ENCODE measurements around the gene RINL.
A peak's percentile ranks its signal among the peaks of the same experiment; 100 is the strongest.

The RINL gene, protein sequence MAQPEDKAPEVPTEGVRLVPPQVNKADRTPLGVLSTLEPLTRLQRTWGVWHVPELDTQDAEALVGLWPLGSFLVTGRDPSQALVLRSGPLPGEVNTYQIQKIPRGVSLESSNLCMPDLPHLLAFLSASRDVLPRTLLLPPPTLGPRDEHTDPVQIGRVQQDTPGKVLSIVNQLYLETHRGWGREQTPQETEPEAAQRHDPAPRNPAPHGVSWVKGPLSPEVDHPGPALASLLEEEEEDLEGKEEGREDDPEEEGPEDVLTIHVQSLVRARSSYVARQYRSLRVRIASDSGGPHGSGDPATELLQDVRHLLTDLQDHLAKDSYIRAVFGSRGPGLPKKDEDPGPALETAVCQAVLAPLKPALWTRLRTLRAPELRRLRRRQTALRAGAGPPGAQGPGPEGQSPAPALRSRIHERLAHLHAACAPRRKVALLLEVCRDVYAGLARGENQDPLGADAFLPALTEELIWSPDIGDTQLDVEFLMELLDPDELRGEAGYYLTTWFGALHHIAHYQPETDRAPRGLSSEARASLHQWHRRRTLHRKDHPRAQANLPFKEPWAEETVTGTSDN

DNA sequence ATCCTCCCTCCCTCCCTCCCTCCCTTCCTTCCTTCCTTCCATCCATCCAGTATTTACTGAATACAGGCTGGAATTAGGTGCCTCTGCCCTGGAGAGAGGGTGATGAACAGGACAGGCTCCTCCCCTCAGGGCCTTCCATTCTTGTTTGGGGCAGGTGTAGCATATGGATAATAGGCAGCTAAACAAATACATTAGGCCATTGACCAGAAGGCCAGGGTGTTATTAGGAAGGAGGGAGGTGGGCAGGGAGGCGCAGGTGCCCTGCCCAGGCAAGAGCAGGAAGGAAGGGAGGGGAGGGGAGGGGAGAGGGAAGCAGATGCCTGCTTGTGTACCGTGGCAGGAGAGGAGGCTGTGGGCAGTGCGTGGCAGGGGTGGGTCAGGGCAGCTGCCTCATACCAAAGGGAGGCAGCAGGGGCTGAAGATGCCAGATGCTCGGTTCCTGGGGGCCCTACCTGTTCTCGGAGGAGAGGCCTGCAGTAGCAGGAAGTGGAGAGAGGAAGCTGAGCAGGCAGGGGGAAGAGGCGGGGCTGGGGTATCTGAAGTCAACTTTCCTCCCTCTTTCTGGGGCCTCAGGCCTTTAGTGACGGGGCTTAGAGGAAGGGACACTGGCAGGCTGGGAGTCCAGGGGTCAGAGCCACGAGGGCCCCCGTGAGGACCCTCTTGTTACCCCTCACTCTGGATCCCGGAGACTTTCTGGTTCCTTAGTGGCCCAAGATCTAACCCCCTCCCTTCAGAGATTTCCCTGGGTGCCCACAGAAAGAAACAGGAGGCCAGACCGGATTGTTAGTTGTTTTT lies at the start of gene RINL:
TSS of gene RINL (minus strand) at position 495 of the 794 bp plus-strand sequence. CDS start 1,533 bp downstream, outside the sequence.
- DNase-seq, result peak; percentile 62

DNA sequence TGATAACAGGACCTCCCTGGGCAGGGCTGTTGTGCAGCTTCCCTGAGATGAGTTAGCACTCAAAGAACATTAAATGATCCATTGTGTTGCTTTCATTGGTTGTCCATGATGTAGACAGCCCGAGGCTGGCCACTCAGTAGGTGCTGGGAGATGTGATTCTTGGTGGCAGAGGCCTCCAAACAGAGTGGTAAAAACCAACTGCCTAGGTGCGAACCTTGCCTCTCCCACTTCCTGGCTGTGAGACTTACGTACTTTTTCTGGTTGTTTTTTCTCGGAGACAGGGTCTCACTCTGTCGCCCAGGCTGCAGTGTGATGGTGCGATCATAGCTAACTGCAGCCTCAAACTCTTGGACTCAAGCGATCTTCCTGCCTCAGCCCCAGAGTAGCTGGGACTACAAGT lies 46.3 kb upstream of the RINL start:
- no peak for DNase-seq

DNA sequence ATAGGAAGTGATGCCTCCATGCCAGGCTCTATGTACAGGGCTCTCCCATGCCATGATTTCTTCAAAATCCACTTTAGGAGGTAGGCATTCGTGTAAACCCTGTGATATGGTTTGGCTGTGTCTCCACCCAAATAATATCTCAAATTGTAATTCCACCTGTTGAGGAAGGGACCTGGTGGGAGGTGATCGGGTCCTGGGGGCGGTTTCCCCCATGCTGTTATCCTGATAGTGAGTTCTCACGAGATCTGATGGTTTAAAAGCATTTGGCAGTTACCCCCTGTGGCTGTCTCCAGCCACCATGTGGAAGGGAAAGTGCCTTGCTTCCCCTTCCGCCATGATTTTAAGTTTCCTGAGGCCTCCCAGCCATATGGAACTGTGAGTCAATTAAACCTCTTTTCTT lies 44.4 kb upstream of the RINL start:
- DNase-seq, result no peak

DNA sequence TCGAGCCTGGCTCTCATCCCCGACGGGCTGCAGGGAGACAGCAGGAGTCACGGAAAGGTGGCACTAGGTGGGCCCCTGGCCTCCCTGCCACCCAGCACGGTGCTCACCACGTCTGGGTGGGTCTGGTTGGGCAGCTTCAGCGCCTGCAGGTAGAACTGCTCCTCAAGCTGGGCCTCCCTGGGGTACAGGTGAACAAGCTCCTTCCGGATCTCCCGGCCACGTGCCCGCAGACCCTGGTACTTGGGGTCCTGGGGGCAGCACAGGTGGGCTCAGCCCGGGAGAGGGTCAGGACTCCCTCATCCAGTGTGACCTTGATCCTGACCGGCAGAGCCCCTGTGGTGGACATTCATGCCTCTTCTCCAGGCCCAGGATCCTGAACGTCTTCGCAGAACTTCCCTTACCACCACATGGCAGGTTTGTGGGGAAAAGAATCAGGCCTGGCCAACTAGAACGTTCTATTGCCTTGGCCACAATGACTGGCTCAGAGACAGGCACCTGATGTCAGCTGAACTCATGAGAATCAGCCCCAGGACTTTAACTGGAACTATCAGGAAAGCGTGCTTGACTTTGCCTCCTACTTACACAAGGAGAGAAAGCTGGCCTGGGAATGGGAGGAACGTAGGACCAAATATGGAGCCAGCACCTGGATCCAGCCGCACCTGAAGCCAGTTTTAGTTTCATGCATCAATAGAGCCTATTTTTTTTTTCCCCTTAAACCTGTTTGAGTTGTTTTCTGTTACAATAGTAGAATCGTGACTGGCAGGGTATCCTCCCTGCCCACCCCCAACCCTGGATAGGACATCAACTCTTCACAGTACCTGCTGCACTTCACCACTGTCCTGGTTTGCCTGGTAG lies 43.6 kb upstream of the RINL start:
- no peak for DNase-seq

DNA sequence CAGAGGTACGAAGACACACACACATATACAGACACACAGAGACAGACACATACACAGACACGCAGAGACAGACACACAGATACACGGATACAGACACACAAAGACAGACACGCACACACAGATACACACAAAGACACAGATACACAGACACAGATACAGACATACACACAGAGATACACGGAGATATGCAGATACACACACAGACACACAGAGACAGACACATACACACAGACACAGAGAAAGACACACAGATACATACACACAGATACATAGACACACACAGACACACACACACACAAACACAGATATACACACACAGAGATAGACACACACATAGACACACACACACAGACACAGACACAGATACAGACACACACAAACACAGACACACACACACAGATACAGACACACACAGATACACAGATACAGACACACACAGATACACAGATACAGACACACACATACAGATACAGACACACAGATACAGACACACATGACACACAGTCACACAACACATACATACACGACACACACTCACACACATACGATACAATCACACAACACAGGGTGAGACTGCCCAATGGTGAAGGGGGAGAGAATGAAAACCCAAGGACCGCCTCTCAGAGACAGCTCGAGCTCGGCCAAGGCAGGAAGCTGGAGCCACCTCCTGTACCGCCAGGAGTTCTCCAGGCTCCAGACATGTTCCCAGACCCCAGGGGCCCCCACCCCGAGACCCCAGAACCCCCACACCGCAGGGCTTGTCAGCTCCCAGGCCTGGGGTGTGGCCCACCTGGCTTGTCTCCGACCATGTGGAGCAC lies 42.7 kb upstream of the RINL start:
- DNase-seq, result no peak

DNA sequence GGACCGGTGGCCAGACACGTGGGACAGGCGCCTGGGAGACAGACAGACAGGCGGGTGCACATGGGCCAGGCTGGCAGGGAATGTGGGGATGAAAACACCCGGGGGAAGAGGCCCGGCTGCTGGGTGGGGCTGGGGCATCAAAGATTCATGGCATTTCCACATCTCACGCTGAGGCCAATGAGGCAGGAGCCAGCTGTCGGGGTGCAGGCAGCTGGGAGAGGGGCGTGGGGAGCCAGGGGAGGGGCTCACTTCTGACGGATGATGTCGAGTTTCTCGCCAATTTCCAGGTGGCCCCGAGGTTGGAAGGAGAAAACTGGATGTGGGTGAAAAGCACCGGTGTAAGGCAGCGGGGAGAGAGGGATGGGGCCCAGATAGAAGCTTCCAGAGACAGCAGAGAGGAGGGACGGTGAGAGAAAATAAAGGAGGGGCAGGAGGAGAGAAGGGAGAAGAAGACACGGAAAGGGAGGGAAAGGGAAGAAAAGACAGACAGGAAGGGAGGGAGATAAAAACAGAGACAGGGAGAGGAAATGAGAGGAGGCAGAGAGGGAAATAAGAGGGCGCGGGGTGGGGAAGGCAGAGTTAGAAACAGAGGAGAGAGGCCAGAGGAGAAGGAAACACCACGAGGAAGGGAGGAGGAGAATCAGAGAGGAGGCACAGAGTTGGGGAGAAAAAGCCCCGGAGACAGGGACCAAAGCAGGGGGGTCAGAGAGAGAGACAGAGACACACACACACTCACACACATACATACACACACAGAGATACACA lies 41.9 kb upstream of the RINL start:
- no peak for DNase-seq

DNA sequence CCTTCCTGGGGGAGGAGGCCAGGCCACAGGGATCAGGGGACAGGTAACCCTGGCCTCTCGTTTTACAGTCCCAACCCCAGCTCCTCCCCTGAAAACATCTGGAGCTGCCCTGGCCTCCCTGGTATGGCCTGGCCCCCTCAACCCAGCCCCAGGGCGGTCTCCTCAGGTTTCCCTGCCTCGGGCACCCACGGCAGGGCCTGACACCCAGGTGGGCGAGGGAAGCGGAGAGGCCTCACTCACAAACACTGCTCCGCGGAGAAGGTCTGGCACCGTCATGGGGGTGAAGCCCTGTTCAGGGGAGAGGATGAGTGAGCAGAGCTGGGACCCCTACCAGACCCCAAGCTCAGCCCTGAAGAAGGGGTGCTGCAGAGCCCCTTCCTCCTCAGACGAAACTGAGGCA lies 40.5 kb upstream of the RINL start:
- DNase-seq, result no peak

DNA sequence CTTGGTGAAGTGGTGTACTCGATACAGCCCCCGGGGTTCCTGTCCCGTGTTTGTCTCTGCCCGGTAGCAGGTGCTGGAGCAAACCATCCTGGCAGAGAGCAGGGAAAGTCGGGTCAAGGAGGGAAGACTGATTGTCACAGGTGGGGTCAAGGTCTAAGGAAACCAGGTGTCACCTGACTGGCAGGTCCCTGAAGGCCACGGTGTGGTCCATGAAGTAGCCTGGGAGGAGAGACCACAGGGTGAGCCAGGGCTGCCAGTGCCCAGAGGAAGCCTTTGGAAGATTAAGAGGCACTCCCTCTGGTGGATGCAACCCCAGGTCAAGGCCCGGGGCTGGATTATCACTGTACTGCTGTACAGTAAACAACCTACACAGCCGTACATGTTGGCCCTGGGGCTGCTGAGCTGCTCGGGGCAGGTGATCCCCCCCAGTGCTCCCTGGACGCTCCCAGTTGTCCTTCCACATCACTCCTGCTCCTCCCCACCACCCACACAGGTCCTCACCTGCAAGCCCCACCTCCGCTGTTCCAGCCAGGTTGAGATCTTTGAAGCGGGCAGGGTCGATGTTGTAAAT lies 39.9 kb upstream of the RINL start:
- no peak for DNase-seq

DNA sequence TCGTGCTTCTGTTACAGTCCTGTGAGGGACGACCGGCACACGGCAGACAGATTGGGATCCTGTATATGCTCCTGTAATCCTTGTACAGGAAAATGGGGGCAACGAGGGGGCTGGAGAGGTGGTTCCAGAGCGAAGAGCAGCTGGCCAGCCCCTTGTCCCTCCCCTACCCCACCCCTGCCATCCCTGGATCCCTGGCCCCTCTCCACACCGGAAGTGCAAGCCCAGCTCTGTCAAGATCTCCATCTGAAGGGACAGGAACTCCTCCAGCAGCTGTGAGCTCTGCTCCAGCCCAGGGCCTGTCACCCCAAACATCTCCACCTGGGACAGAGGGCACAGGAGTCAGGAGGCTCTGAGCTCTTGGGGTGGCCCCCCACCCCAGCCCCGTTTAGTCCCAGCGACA lies 39.4 kb upstream of the RINL start:
- no peak for DNase-seq

DNA sequence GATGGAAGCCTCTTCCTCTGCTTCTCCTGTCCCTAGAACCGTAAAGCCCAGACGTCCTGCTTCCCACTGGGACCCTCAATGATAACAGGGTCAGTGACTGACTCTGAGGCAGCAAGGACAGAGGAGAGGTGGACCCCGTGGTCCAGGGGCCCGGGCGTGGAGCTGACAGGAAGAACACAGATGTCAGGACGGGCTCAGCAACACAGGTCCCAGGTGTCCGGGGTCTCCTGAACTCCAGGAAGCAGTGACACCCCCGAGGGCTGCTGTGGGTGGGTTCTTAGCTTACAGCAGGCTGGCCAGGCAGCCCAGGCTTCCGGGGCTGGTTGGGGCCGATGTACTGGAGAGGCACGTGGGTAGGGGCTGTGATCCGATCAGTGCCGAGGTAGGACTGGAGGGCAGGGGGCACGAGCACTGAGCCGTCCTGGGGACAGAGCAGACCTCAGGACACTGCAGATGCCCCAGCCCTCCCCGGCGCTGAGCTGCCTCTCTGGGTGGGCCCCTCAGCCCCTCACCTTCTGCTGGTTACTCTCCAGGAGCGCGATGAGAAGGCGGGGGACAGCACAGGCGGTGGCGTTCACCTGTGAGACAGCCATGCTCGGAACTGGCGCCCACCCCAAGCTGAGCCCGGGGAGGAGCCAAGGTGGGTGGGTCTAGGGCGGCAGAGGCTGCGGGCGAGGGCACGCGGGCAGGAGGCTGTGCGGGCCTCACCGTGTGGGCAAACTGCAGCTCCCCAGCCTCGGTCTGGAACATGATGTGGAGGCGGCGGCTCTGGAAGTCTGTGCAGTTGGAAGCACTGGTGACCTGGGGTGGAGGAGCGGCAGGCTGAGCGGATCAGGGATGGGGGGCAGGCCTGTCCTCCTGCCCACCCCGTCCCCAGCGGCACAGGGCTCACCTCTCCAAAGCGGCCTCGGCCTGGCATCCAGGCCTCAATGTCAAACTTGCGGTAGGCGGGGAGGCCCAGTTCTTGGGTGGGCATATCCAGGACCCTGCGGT lies 37.5 kb upstream of the RINL start:
- no peak for DNase-seq

DNA sequence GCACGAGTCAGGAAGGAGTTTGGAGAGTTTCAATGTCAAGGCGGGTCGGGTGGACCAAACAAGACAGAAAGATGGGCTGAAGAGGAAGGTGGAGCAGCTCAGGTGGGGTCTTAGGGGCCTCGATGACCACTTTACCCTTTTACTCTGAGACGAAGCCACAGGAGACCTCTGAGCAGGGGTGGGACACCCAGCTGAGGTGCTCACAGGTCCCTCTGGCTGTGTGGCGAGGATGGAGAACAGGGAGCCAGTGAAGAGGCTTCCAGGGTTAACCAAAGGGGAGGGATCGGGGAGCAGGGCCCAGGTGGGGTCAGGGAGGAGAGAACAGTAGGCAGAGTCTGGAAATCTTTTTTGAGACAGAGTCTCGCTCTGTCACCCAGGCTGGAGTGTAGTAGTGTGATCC lies 35.9 kb upstream of the RINL start:
- no peak for DNase-seq

DNA sequence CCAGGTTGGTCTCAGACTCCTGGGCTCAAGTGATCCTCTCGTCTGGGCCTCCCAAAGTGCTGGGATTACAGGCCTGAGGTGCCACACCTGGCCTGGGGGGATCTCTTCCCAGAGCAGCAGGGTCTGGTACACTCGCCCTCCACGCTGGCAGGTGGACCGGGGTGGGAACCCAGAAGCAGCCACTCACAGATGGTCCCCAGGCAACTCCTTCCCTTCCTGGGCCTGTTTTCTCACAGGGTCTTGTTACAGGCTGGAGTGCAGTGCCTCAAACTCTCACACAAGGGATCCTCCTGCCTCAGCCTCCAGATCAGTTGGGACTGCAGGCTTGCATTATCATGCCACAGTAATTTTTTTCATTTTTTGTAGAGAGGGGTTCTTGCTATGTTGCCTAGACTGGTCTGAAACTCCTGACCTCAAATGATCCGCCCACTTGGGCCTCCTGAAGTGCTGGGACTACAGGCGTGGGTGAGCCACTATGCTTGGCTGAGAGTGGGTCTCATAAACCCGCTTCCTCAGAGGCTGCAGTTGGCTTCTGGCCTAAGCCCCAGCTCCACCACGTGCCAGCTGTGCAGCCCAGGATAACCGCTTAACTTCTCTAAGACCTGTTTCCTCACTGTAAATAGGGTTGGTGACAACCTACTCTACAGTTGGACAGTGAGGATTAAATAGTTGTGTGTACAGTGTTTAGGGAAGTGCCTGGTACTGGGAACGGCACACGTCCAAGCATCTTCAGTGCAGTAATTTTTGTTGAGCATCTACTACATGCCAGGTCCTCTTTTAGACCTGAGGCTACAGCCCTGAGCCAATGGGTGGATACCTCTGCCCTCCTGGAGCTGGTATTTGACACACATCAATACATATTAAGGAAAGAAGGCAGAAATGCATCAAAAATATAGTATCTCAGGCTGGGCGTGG lies 34.8 kb upstream of the RINL start:
- no peak for DNase-seq

DNA sequence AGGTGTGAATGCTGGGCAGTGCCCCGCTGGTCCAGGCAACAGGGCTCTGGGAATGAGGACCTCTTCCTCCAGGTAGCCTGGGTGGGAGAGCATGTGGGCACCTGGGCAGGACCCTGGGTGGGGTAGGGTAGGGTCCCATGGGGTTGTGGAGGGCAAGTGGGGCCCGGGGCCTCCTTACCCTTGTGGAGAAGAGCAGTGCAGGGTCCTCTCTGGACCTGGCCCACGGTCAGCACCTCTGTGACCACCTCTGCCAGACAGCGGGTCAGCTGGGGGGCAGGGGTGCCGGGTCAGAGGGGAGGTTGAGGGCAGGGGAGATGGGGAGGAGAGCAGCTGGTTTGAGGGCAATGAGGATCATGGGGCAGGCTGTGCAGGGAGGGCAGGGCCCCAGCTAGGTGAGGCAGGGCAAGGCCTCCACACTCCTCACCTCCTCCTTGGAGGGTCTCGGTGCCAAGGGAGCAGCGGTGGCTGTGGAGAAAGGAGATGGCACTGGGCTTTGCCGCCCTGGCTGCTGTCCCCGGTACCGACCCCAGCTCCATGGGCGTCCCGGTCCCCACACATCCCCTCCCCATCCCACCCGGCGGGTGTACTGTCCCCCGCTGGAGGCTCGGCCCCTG lies 33.4 kb upstream of the RINL start:
- no peak for DNase-seq

DNA sequence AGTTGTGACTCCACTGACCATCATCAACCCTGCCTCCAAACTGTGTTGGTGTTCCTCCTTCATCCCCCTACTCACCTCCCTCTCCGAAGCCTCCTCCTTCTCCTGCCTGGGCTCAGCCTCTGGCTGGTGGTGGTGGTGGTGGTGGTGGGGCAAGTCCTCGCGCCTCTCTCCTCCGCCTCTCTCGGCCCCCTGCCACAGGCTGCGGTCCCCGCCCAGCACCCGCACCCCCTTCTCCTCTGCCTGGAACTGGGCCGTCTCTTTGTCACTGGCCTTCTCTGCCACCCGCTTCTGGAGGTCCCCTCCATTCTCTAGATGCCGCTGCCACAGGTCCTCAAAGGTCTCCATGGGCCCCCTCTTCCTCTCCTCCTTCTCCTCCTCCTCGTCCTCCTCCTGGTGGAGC lies 32.4 kb upstream of the RINL start:
- no peak for DNase-seq

DNA sequence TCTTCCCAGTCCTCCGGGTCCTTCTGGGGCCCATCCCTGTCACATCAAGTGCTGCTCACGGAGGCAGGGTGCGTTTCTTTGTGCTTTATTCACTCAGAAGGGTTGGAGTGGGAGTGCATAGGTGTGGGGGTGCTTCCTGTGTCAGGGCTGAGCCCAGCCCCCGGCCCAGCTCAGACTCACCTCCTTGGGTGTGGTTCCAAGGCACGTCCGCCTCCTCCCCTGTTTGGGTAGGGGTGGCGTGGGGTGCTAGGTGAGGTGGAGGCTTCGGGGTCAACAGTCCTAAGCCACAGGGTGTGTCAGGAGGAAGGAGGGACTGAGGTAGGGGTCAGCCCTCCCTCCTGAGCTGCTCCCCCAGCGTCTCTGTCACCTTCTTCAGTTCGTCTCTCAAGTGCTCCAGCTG lies 30.8 kb upstream of the RINL start:
- DNase-seq, result no peak

DNA sequence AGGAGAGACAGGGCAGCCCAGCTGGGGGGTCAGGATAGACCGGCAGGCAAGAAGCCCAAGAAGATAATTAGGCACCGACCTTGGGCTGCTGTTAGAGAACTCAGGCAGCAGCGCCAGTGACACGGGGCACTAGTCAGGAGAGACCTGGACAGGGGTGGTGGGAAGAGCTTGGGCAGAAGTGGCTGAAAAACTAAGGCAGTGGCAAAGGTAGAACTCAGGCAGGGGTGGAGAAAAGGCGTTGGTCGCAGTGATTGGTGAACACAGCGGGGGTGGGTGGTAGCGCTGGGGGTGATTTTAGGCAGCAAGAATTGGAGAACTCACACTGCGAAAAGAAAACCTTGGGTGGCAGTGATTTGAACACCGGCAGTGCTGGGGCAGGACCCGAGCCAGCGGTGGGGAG lies 29.6 kb upstream of the RINL start:
- DNase-seq, result no peak

DNA sequence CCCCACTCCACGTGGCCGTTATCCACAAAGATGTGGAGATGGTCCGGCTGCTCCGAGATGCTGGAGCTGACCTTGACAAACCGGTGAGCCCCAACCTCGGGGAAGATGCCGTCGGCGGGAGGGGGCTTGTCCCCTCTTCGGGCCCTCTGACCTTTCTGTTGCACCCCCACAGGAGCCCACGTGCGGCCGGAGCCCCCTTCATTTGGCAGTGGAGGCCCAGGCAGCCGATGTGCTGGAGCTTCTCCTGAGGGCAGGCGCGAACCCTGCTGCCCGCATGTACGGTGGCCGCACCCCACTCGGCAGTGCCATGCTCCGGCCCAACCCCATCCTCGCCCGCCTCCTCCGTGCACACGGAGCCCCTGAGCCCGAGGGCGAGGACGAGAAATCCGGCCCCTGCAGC lies 29.2 kb upstream of the RINL start:
- no peak for DNase-seq

DNA sequence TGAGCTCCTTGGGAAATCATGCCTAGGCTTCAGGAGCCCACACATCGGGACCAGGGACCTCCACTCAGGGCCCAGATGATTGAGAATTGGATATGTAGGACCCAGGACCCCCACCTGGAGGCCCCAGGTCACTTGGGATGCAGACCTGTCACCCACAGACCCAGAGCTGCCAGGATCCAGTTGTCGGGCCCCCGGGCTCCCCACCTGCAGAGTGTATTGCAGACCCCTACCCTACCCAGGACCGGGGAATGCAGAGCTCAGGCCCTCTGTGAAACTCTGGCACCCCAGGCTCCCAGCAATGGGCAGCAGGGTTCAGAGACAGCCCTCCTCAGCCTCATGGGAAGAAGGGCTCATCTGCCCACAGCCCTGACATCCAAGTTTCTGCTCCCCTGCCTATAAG lies 27.5 kb upstream of the RINL start:
- DNase-seq, result no peak

All from activated CD4-positive, alpha-beta T cell treated with anti-CD3 and anti-CD28 coated beads, Interleukin-2, amount 50 U/mL, for 1 hour (primary cell).